ELR (cell line): ENCODE data around the gene NFATC3.

ENCODE experiments used
- DNase-seq: peaks from one replicate; pipeline ENCODE4 v3.0.0-alpha.2; 2015; ENCODE audit warnings: low read depth

Gene NFATC3

DNA sequence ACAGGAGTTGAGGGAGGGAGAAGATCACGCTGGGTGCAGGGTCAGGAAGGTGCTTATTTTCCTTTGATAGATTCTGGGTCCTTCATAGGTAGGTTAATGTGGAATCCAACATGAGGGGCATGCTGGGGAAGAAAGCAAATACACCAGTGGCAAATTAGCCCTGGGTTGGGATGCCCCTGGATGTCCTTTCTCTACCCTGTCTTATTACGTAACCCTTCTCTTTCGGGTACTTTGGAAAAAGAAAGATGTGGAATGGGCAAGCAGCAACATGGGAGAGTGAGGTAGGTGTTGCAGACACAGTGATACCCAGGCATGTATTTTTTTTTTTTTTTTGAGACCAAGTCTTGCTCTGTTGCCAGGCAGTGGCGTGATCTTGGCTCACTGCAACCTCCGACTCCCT, 188.3 kb downstream of the NFATC3 start:
- DNase-seq = no peak

DNA sequence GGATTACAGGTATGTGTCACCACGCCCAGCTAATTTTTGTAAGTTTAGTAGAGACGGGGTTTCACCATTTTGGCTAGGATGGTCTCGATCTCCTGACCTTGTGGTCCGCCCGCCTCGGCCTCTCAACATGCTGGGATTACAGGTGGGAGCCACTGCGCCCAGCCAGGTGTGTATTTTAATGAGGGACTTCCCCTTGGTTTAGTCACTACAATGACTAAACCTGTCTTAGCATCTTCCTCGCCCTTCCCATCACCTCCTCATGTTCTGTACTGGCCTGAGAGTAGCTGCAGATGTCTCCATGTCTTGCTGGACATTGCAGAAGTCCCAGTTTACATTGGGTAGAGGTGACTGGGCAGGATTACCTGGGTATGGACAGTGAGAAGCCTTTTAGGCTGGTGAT, 188.7 kb downstream of the NFATC3 start:
- DNase-seq = no peak

- DNase-seq = no peak
Measured at GRCh38 chr16:68274441-68274840, 189.3 kb downstream of the NFATC3 start.

DNA sequence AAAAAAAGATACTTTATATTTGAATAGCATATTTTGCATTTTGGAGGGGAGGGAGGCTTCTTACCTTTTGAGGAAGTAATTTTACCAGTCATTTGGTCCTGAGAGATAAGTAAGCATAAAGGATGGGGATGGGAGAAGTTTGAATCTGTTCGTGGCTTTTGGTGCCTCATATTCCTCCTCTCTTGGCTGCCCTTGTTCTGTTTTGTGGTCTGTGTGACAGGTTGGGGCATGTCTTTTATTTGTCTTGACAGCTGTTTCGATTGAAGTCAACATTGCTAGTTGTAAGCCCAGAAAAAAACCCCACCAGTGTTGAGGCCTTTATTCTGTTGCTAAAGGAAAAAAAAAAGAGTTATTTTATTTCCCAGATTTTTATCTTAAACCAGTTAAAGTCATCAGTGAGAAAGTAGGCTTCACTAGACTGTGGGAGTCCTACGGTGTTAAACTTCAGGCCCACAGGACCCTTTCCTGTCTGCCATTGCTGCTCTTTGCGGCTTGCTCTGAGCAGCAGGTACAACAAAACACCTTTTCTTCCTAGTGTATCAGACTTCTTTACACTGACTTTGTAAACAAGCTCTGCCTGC, 190.5 kb downstream of the NFATC3 start:
- DNase-seq = no peak

DNA sequence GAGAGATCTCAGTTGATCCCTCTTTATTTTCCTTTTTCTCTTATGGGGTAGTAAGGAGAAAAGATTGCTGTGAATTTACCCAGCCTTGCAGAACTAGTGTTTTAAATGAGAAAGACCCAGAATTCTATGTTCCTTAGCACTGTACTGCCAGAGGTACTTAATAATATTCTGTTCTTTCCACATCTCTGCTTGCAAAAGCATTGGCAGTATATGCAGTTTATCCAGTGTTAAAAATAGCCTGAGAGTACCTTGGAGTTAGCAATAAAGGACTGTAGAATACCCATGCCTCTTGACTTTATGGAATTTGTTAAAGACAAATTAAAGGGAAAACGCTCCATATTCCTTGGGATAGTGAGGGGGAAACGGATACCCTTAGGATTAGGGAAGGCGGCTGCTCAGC, 191.1 kb downstream of the NFATC3 start:
- no peak for DNase-seq
